Upper lobe of left lung (tissue), 6 donors: Measurements from ENCODE around the gene MYO1E. TPM values are rescaled to one million over a fixed set of nuclear protein-coding genes. Genes with fewer than 3 reads are reported as not detected.
A peak's percentile ranks its signal among the peaks of the same experiment; 100 is the strongest.

Source experiments
- ATAC-seq, 2 donors: fragments of 200-7000 bp; cut with Tn5 transposase; one replicate each; pipeline ENCODE4 v1.9.1; 2022; ENCODE audit warnings: mild to moderate bottlenecking in 2 of 2, moderate library complexity in 2 of 2; ENCODE audit not compliant: low FRiP score in 2 of 2
- DNase-seq, 2 donors: peaks; one replicate each; pipeline ENCODE4 v3.0.0-alpha.2; 2019 to 2020
- H3K27ac ChIP-seq, 4 donors: fragments of 200-600 bp; sonication (generic); one replicate each; pipeline ENCODE4 v1.5.1; 2016 to 2019
- H3K27me3 ChIP-seq, 4 donors: fragments of 200-600 bp; sonication (generic); one replicate each; pipeline ENCODE4 v1.5.1; 2017 to 2019
- H3K36me3 ChIP-seq, 4 donors: fragments of 200-600 bp; sonication (generic); one replicate each; pipeline ENCODE4 v1.5.1; 2016 to 2019
- H3K4me1 ChIP-seq, 4 donors: fragments of 200-600 bp; sonication (generic); one replicate each; pipeline ENCODE4 v1.5.1; 2018 to 2019
- H3K4me3 ChIP-seq, 4 donors: fragments of 200-600 bp; sonication (generic); one replicate each; pipeline ENCODE4 v1.5.1; 2017 to 2019; ENCODE audit warnings: mild to moderate bottlenecking in 2 of 4, moderate library complexity in 1 of 4
- H3K9me3 ChIP-seq, 4 donors: fragments of 200-600 bp; sonication (generic); one replicate each; pipeline ENCODE4 v1.5.1; 2018 to 2019
- CTCF ChIP-seq, 6 experiments: fragments of 450-650 bp in 4 of 6; fragments of 200-600 bp in 2 of 6; sonication (generic) in 2 of 6; IDR thresholded peaks; one replicate each; pipeline ENCODE4 v1.5.1; 2016 to 2019; ENCODE audit warnings: antibody characterized with exemption in 6 of 6
- EP300 ChIP-seq, 4 donors: sonication (generic); formaldehyde crosslinking; IDR thresholded peaks; one replicate each; pipeline ENCODE4 v1.5.1; 2017; ENCODE audit warnings: antibody characterized with exemption in 4 of 4, control low read depth in 2 of 4
- POLR2A ChIP-seq, 4 donors: fragments of 450-650 bp; IDR thresholded peaks; one replicate each; pipeline ENCODE4 v1.5.1; 2016 to 2017; ENCODE audit warnings: antibody characterized with exemption in 4 of 4, mild to moderate bottlenecking in 2 of 4
- POLR2AphosphoS5 ChIP-seq, 2 donors: sonication (generic); formaldehyde crosslinking; IDR thresholded peaks; one replicate each; pipeline ENCODE4 v1.5.1; 2017; ENCODE audit warnings: antibody characterized with exemption in 2 of 2
- WGBS, 2 donors: methylation state at CpG; one replicate each; pipeline ENCODE4 v1.1.5; 2017 to 2018; 5-methylcytosine and 5-hydroxymethylcytosine counted together
- total RNA-seq, 6 donors: library from RNA; depleted of rRNA in 4 of 6; stranded (reverse); fragments of >200 nt in 4 of 6; gene quantifications; one replicate each; pipeline versions ENCODE4 v1.1.0 to v1.2.1, GENCODE V29; 2016 to 2021
- donor health status: DM: no; HTN: no; CAD: no; lungs with moderate emphysema.
- donor health status: DM: no; HTN: yes; CAD: no; lungs with severe emphysema.

Gene MYO1E
- total RNA-seq, 6 donors from 2014 or later: 39.7 to 161 (median 71.9) TPM

GRCh38 chr15:59330649-59331048, 42.0 kb downstream of the MYO1E start:
- DNase-seq: no peak
- Histone ChIP-seq H3K36me3 (no peaks in the 10 kb centered on the region), H3K4me3 (no peak overlapping the region), H3K4me1 (peaks cover 9 to 26% (median 10%) of the 10 kb centered on the region in 4 donors), H3K9me3 (no peaks in the 10 kb centered on the region), H3K27me3 (no peaks in the 10 kb centered on the region), H3K27ac (no peak overlapping the region)
- 77 to 85% methylated on average over 8 of the region's 8 CpGs for WGBS, 2 donors
- no peak for ATAC-seq
- TF ChIP-seq EP300 (IDR thresholded peaks at IDR 0.05) (no peak), POLR2AphosphoS5 (IDR thresholded peaks at IDR 0.05) (no peak), POLR2A (IDR thresholded peaks at IDR 0.05) (no peak), CTCF (IDR thresholded peaks at IDR 0.05) (no peak)

GRCh38 chr15:59329570-59330350, 42.9 kb downstream of the MYO1E start:
- DNase-seq (no peak), ATAC-seq (peak; percentile 57 to 88)

DNA sequence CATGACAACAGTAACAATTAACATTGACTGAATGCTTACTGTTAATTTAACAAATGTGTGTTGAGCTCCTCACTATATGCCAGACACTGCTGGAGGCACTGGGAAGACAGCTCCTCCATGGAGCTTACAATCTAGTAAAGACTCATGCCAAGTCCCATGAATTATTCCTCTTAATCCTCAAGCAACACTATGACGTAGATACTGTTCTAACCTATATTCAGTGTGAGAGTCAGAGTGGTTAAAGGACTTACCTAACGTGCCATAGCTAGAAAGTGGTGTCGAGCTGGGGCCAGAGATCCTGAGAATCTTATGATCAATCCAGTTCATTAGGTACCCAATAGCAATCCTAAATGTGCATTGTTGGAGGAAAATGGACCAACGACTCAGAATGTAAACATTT, 43.6 kb downstream of the MYO1E start:
- Histone ChIP-seq H3K27ac (peak overlapping the region in 1 of 4 donors; percentile 14), H3K27me3 (no peaks in the 10 kb centered on the region)

More at GRCh38 chr15:59329570-59330350, 42.9 kb downstream of the MYO1E start:
- Histone ChIP-seq H3K36me3 (no peaks in the 10 kb centered on the region), H3K27me3 (no peaks in the 10 kb centered on the region), H3K4me1 (peaks cover 9 to 26% (median 10%) of the 10 kb centered on the region in 4 donors), H3K9me3 (no peaks in the 10 kb centered on the region), H3K27ac (peak overlapping the region in 1 of 4 donors; percentile 14), H3K4me3 (no peak overlapping the region)
- 47 to 52% methylated on average over 6 of the region's 6 CpGs for WGBS, 2 donors
- TF ChIP-seq POLR2AphosphoS5 (IDR thresholded peaks at IDR 0.05): no peak
- TF ChIP-seq CTCF (IDR thresholded peaks at IDR 0.05): no peak
- no peak for TF ChIP-seq POLR2A (IDR thresholded peaks at IDR 0.05)
- TF ChIP-seq EP300 (IDR thresholded peaks at IDR 0.05): no peak

DNA sequence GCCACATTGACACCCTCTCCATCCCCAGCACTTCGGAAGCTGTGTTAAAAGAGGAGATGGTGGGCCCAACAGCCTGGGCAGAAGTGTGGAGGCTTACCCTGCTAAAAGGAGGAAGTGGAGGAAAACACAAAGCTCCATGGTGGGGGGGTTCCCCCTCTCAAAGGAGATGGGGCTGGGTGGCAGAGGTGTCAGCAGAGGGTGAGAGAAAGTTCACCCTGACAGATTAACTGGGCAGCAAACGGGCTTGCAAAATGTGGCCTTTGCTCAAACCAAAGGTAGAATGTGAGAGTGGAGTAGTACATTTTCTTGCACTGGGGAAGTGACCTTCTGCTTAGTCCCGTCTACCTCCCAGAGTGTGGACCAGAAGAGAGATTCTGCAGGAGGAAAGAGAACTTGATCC, 44.7 kb downstream of the MYO1E start:
- no peak overlapping the region for H3K27ac ChIP-seq
- peaks cover 9 to 16% (median 10%) of the 10 kb centered on the region in 4 donors for H3K4me1 ChIP-seq
- H3K9me3 ChIP-seq: no peaks in the 10 kb centered on the region
- no peak for DNase-seq
- H3K36me3 ChIP-seq: no peaks in the 10 kb centered on the region
- no peak for TF ChIP-seq POLR2A (IDR thresholded peaks at IDR 0.05)
- TF ChIP-seq EP300 (IDR thresholded peaks at IDR 0.05): no peak
- TF ChIP-seq POLR2AphosphoS5 (IDR thresholded peaks at IDR 0.05): no peak
- no peak for TF ChIP-seq CTCF (IDR thresholded peaks at IDR 0.05)
- WGBS, 2 donors: 58 to 68% methylated on average over 3 of the region's 3 CpGs
- H3K27me3 ChIP-seq: no peaks in the 10 kb centered on the region
- no peak for ATAC-seq
- no peak overlapping the region for H3K4me3 ChIP-seq

More for the DNA sequence above, 43.6 kb downstream of the MYO1E start:
- DNase-seq (no peak), ATAC-seq (no peak)
- no peak overlapping the region for H3K4me3 ChIP-seq
- peaks cover 9 to 20% (median 10%) of the 10 kb centered on the region in 4 donors for H3K4me1 ChIP-seq
- no peaks in the 10 kb centered on the region for H3K36me3 ChIP-seq
- WGBS, 2 donors: 86 to 89% methylated on average over 4 of the region's 4 CpGs
- no peaks in the 10 kb centered on the region for H3K9me3 ChIP-seq
- TF ChIP-seq POLR2AphosphoS5 (IDR thresholded peaks at IDR 0.05) (no peak), CTCF (IDR thresholded peaks at IDR 0.05) (no peak), EP300 (IDR thresholded peaks at IDR 0.05) (no peak), POLR2A (IDR thresholded peaks at IDR 0.05) (no peak)
